Neural cell (in vitro differentiated cells): ENCODE results near the gene SSR4.

ENCODE experiments used
- CTCF ChIP-seq: fragments of 450-650 bp; IDR thresholded peaks from 2 replicates; pipeline ENCODE4 v1.5.1; 2014; ENCODE audit warnings: antibody characterized with exemption, mild to moderate bottlenecking, moderate library complexity; ENCODE audit not compliant: poor library complexity, severe bottlenecking
- EP300 ChIP-seq: fragments of 450-650 bp; conservative IDR thresholded peaks from 2 replicates; pipeline ENCODE4 v1.6.1; 2014; ENCODE audit warnings: antibody characterized with exemption, mild to moderate bottlenecking, moderate library complexity; ENCODE audit not compliant: poor library complexity, severe bottlenecking
- EZH2 ChIP-seq: fragments of 200-600, 300-800 bp; shearing (Covaris generic), sonication (generic); IDR thresholded peaks from 2 replicates; pipeline ENCODE4 v1.6.1; 2014; ENCODE audit warnings: antibody characterized with exemption, low read length, borderline replicate concordance, mild to moderate bottlenecking; ENCODE audit not compliant: insufficient read depth, poor library complexity, severe bottlenecking
- POLR2AphosphoS5 ChIP-seq: IDR thresholded peaks from 2 replicates; pipeline ENCODE4 v1.6.1; 2012
- RAD21 ChIP-seq: fragments of 450-650 bp; conservative IDR thresholded peaks from 2 replicates; pipeline ENCODE4 v1.6.1; 2014; ENCODE audit warnings: antibody characterized with exemption, mild to moderate bottlenecking, moderate library complexity
- REST ChIP-seq: IDR thresholded peaks from 2 replicates; pipeline ENCODE4 v1.6.1; 2012; ENCODE audit warnings: borderline replicate concordance
- SMC3 ChIP-seq: fragments of 450-650 bp; conservative IDR thresholded peaks from 2 replicates; pipeline ENCODE4 v1.6.1; 2014; ENCODE audit warnings: antibody characterized with exemption, mild to moderate bottlenecking, moderate library complexity; ENCODE audit not compliant: poor library complexity
- TAF1 ChIP-seq: IDR thresholded peaks from 2 replicates; pipeline ENCODE4 v1.6.1; 2012; ENCODE audit warnings: low read depth

GRCh38 chrX:153778181-153778580 is 16.3 kb upstream of the SSR4 start:
- TF ChIP-seq EP300 (no peak), CTCF (no peak), REST (no peak), RAD21 (no peak), POLR2AphosphoS5 (no peak), EZH2 (no peak), SMC3 (no peak), TAF1 (no peak)
